ENCODE data around the gene DNAH2. TPM values are rescaled to one million over a fixed set of nuclear protein-coding genes. Genes with fewer than 3 reads are reported as not detected.

DNAH2 gene
- total RNA-seq, 1 experiment from 2014 or later: 0.13 TPM

- CTCF ChIA-PET: no interaction called here
- H3K4me3 ChIP-seq (ENCODE audit: low read depth in 2 of 2, low read length in 2 of 2): peak overlapping the region; percentile 91 to 97
- POLR2A ChIA-PET: no interaction called here
- peak overlapping the region; percentile 92 for H3K27ac ChIP-seq (ENCODE audit: low read length)
- in situ Hi-C loops (cut with HindIII; ENCODE audit: low pct_unique_long_range_greater_than_20kb, low sequenced_read_pairs): no loop called here
- no TSS peak for BruUV-seq (replicated peaks)
- H3K4me1 ChIP-seq (ENCODE audit: control insufficient read depth, insufficient read depth, low read length): peaks cover 9% of the 10 kb centered on the region; the same call in 1 of the 2 replicates
- DNase-seq (ENCODE audit: low read depth, low spot score): no peak
- no peaks in the 10 kb centered on the region for H3K9me3 ChIP-seq (ENCODE audit: control insufficient read depth, insufficient read depth, low read depth, low read length)
- no peak for TF ChIP-seq TCF7L2 (IDR thresholded peaks at IDR 0.05; ENCODE audit: low read depth, low read length)
- no peaks in the 10 kb centered on the region for H3K27me3 ChIP-seq (ENCODE audit: control insufficient read depth, insufficient read depth, low read length)
- peaks cover 12% of the 10 kb centered on the region for H3K36me3 ChIP-seq (ENCODE audit: control insufficient read depth, insufficient read depth, low read length)
- no peak for ATAC-seq
- intact Hi-C loops (cut with micrococcal nuclease; ENCODE audit: unreplicated experiment): no loop called here
These were observed 32.6 kb upstream of the DNAH2 start for GRCh38 chr17:7684851-7685532.

GRCh38 chr17:7685533-7686221 is 31.9 kb upstream of the DNAH2 start:
- in situ Hi-C loops (cut with HindIII; ENCODE audit: low pct_unique_long_range_greater_than_20kb, low sequenced_read_pairs): no loop called here
- Histone ChIP-seq H3K9me3 (ENCODE audit: control insufficient read depth, insufficient read depth, low read depth, low read length) (no peaks in the 10 kb centered on the region), H3K27ac (ENCODE audit: low read length) (peak overlapping the region; percentile 92), H3K4me3 (ENCODE audit: low read depth in 2 of 2, low read length in 2 of 2) (peak overlapping the region; percentile 91 to 97), H3K27me3 (ENCODE audit: control insufficient read depth, insufficient read depth, low read length) (no peaks in the 10 kb centered on the region), H3K36me3 (ENCODE audit: control insufficient read depth, insufficient read depth, low read length) (peaks cover 12% of the 10 kb centered on the region), H3K4me1 (ENCODE audit: control insufficient read depth, insufficient read depth, low read length) (peaks cover 9% of the 10 kb centered on the region; the same call in 1 of the 2 replicates)
- ChIA-PET POLR2A (interaction anchor here (0.5 to 1.0 kb wide), 5 partner anchors 15 to 175 kb away, joined by 3 to 18 read pairs (median 3); no protein-coding TSS in a partner anchor), CTCF (interaction anchor here (0.7 kb wide), 1 partner anchor 9 kb away, joined by 4 read pairs; no protein-coding TSS in a partner anchor)
- TF ChIP-seq POLR2AphosphoS5 (IDR thresholded peaks at IDR 0.05; ENCODE audit: low read depth, low read length) (peak; percentile 40; the same call in 1 of the 2 replicates), SIN3A (IDR thresholded peaks at IDR 0.05; ENCODE audit: borderline replicate concordance, insufficient read depth, low read depth, low read length) (0 out of 2 replicates have a peak, but pooled peaks have one; percentile 44), TCF7L2 (IDR thresholded peaks at IDR 0.05; ENCODE audit: low read depth, low read length) (0 out of 2 replicates have a peak, but pooled peaks have one; percentile 68), CTCF (IDR thresholded peaks at IDR 0.05) (no peak), REST (IDR thresholded peaks at IDR 0.05; ENCODE audit: insufficient read depth in 1 of 2, low read depth in 2 of 2, low read length in 1 of 2) (no peak)
- peak; percentile 83 for ATAC-seq
- DNase-seq (ENCODE audit: low read depth, low spot score): peak; percentile 82
- BruUV-seq (replicated peaks): no TSS peak
- intact Hi-C loops (cut with micrococcal nuclease; ENCODE audit: unreplicated experiment): loop anchor here (2.0 kb wide), 1 partner anchor 99 kb away; no protein-coding TSS in a partner anchor
